Prostate gland (tissue), 2 donors: Measurements from ENCODE around the gene KRTAP2-3. TPM values are rescaled to one million over a fixed set of nuclear protein-coding genes. Genes with fewer than 3 reads are reported as not detected.
"Not testable (repeated sequence)": the region's sequence is repeated elsewhere in the genome, so short reads cannot be mapped to it uniquely, and the experiment has no call there.

ENCODE experiments used
- DNase-seq: peaks from one replicate; pipeline ENCODE4 v3.0.0-alpha.2; 2019; ENCODE audit warnings: low spot score
- H3K27ac ChIP-seq, 2 donors: fragments of 200-600 bp; sonication (generic); 2 replicates each; pipeline ENCODE4 v1.5.1; 2017 to 2019
- H3K27me3 ChIP-seq: fragments of 200-600 bp; sonication (generic); replicated peaks from 2 replicates; pipeline ENCODE4 v1.5.1; 2019; ENCODE audit not compliant: insufficient read depth
- H3K36me3 ChIP-seq, 2 donors: fragments of 200-600 bp; sonication (generic); 1 replicate in 1 of 2; 2 replicates in 1 of 2; pipeline versions ENCODE4 v1.5.1 to v1.8.1; 2017 to 2019
- H3K4me1 ChIP-seq: fragments of 200-600 bp; sonication (generic); replicated peaks from 2 replicates; pipeline ENCODE4 v1.5.1; 2019
- H3K4me3 ChIP-seq, 2 donors: fragments of 200-600 bp; sonication (generic); 2 replicates each; pipeline ENCODE4 v1.5.1; 2017 to 2019
- H3K9me3 ChIP-seq: fragments of 200-600 bp; sonication (generic); 2 replicates; pipeline ENCODE4 v1.5.1; 2017
- CTCF ChIP-seq, 4 experiments: fragments of 200-600 bp in 2 of 4; fragments of 450-650 bp in 2 of 4; sonication (generic) in 2 of 4; IDR thresholded peaks; 1 replicate in 3 of 4; 2 replicates in 1 of 4; pipeline ENCODE4 v1.5.1; 2016 to 2019; ENCODE audit warnings: antibody characterized with exemption in 4 of 4, mild to moderate bottlenecking in 2 of 4, moderate library complexity in 2 of 4
- POLR2A ChIP-seq: fragments of 450-650 bp; IDR thresholded peaks from one replicate; pipeline ENCODE4 v1.6.1; 2016; ENCODE audit warnings: antibody characterized with exemption, mild to moderate bottlenecking
- POLR2AphosphoS5 ChIP-seq: sonication (generic); formaldehyde crosslinking; IDR thresholded peaks from one replicate; pipeline ENCODE4 v1.6.1; 2017; ENCODE audit warnings: antibody characterized with exemption
- WGBS: methylation state at CpG from one replicate; pipeline ENCODE4 v1.1.5; 2018; 5-methylcytosine and 5-hydroxymethylcytosine counted together
- intact Hi-C: fragments of 100-400 bp; cut with DNase I; formaldehyde crosslinking; loops from one replicate; pipeline ENCODE4 v1.14.2; 2022
- total RNA-seq, 2 donors: library from RNA; depleted of rRNA; stranded (reverse); fragments of >200 nt; gene quantifications; one replicate each; pipeline ENCODE4 v1.1.0, GENCODE V29; 2016

KRTAP2-3 gene
- total RNA-seq, 2 donors from 2014 or later, result not detected

GRCh38 chr17:41058741-41059140 lies 1.2 kb downstream of the KRTAP2-3 start:
- intact Hi-C loops, result no loop called here
- WGBS, result 83% methylated on average over 5 of the region's 5 CpGs
- no peak for DNase-seq
- no peak overlapping the region for H3K4me3 ChIP-seq
- H3K4me1 ChIP-seq, result no peaks in the 10 kb centered on the region
- H3K27me3 ChIP-seq, result no peaks in the 10 kb centered on the region
- no peak for TF ChIP-seq POLR2A
- no peak for TF ChIP-seq CTCF (IDR thresholded peaks at IDR 0.05)
- TF ChIP-seq POLR2AphosphoS5, result no peak
- H3K9me3 ChIP-seq, result no peaks in the 10 kb centered on the region
- H3K36me3 ChIP-seq, result no peaks in the 10 kb centered on the region
- H3K27ac ChIP-seq, result no peak overlapping the region

- no peak for TF ChIP-seq CTCF (IDR thresholded peaks at IDR 0.05)
- no peak for TF ChIP-seq POLR2A
- no peak for TF ChIP-seq POLR2AphosphoS5
- Histone ChIP-seq H3K9me3 (no peaks in the 10 kb centered on the region), H3K27ac (no peak overlapping the region), H3K4me1 (no peaks in the 10 kb centered on the region), H3K36me3 (no peaks in the 10 kb centered on the region), H3K27me3 (no peaks in the 10 kb centered on the region), H3K4me3 (no peak overlapping the region)
- 97% methylated on average over 1 of the region's 1 CpG for WGBS
- no peak for DNase-seq
- intact Hi-C loops, result no loop called here
Measured at GRCh38 chr17:41057547-41057946, 2.4 kb downstream of the KRTAP2-3 start.

- H3K27ac ChIP-seq, DNase-seq, H3K27me3 ChIP-seq, H3K4me1 ChIP-seq, H3K9me3 ChIP-seq, H3K4me3 ChIP-seq, intact Hi-C loops, H3K36me3 ChIP-seq: not testable (repeated sequence)
- WGBS, result 75% methylated on average over 1 of the region's 6 CpGs
Measured at GRCh38 chr17:41055130-41055529, 4.8 kb downstream of the KRTAP2-3 start, which contains the start of gene KRTAP2-2. KRTAP2-2 (minus strand) TSS chr17:41055230; CDS start chr17:41055211, 19 bp downstream.

GRCh38 chr17:41054556-41054955 lies 5.4 kb downstream of the KRTAP2-3 start:
- H3K4me1 ChIP-seq, H3K4me3 ChIP-seq, H3K9me3 ChIP-seq, H3K27me3 ChIP-seq, H3K36me3 ChIP-seq, DNase-seq, intact Hi-C loops, H3K27ac ChIP-seq: not testable (repeated sequence)
- 81% methylated on average over 7 of the region's 9 CpGs for WGBS

- Histone ChIP-seq H3K4me3 (no peak overlapping the region), H3K27me3 (no peaks in the 10 kb centered on the region), H3K4me1 (no peaks in the 10 kb centered on the region), H3K9me3 (no peaks in the 10 kb centered on the region), H3K27ac (no peak overlapping the region), H3K36me3 (no peaks in the 10 kb centered on the region)
- no peak for DNase-seq
- 81% methylated on average over 4 of the region's 4 CpGs for WGBS
- no peak for TF ChIP-seq POLR2A
- no peak for TF ChIP-seq POLR2AphosphoS5
- intact Hi-C loops, result no loop called here
Measured at GRCh38 chr17:41054025-41054424, 5.9 kb downstream of the KRTAP2-3 start.

GRCh38 chr17:41052566-41052965 lies 7.3 kb downstream of the KRTAP2-3 start:
- Histone ChIP-seq H3K36me3 (no peaks in the 10 kb centered on the region), H3K27ac (no peak overlapping the region), H3K4me3 (no peak overlapping the region), H3K9me3 (no peaks in the 10 kb centered on the region), H3K4me1 (no peaks in the 10 kb centered on the region), H3K27me3 (no peaks in the 10 kb centered on the region)
- DNase-seq, result no peak
- intact Hi-C loops, result no loop called here
- no peak for TF ChIP-seq POLR2A
- no peak for TF ChIP-seq POLR2AphosphoS5
- TF ChIP-seq CTCF (IDR thresholded peaks at IDR 0.05), result no peak
